Right lobe of liver (tissue), 4 donors: ENCODE data around the gene DHX38.

ENCODE experiments used
- POLR2A ChIP-seq: fragments of 450-650 bp; IDR thresholded peaks from one replicate; pipeline ENCODE4 v1.6.1; 2017; ENCODE audit warnings: antibody characterized with exemption, mild to moderate bottlenecking
- TF ChIP-seq, protein P1 (sequence below), 4 donors: fragments of 200-600 bp in 3 of 4; fragments of 450-650 bp in 1 of 4; IDR thresholded peaks; one replicate each; pipeline versions ENCODE4 v1.5.1 to v1.8.0; 2016 to 2022; ENCODE audit warnings: antibody characterized with exemption in 4 of 4, mild to moderate bottlenecking in 2 of 4
- donor health status: DM: no; HTN: no; CAD: no.
- donor health status: DM: no; HTN: no; CAD: no.
- donor health status: DM: no; HTN: yes; CAD: no.

DNA sequence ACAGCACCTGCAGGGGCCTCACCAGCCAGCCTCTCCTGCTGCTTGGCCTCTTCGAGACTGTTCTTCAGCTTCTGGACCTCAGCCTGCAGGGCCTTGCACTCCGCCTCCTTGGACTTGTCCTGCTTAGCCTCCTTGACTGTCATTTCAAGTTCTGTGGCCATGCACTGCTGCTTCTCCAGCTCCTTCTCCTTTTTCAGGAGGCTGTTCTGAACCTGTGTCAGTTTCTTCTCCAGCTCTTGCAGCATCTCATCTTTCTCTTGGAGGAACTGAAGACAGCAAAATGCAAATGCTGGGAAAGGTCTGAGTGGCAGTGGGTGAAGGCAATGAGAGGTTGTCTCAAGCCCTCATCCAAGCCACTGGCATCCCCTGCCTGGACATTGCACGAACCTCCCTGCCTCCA, 39.1 kb downstream of the DHX38 start:
- TF ChIP-seq, protein P1, sequence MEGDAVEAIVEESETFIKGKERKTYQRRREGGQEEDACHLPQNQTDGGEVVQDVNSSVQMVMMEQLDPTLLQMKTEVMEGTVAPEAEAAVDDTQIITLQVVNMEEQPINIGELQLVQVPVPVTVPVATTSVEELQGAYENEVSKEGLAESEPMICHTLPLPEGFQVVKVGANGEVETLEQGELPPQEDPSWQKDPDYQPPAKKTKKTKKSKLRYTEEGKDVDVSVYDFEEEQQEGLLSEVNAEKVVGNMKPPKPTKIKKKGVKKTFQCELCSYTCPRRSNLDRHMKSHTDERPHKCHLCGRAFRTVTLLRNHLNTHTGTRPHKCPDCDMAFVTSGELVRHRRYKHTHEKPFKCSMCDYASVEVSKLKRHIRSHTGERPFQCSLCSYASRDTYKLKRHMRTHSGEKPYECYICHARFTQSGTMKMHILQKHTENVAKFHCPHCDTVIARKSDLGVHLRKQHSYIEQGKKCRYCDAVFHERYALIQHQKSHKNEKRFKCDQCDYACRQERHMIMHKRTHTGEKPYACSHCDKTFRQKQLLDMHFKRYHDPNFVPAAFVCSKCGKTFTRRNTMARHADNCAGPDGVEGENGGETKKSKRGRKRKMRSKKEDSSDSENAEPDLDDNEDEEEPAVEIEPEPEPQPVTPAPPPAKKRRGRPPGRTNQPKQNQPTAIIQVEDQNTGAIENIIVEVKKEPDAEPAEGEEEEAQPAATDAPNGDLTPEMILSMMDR (IDR thresholded peaks at IDR 0.05): no peak
- no peak for TF ChIP-seq POLR2A
